ENCODE measurements around the gene SVOPL.

SVOPL gene

DNA sequence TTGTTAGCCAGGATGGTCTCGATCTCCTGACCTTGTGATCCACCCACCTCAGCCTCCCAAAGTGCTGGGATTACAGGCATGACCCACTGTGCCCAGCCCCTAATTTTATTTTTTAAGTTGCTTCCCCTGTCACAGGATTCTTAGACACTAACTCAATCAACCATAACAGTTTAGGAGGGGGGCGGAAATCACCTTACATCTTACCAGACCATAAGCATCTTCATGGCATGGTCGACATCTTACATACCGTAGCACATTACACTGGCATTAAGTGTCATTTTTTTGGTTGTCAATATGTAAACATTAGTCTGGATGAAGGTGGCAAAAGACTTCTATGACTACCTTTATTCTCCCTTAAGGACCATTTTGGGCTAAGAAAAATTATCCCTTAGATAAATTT is 145.5 kb downstream of the SVOPL start:
- DNase-seq, result no peak

DNA sequence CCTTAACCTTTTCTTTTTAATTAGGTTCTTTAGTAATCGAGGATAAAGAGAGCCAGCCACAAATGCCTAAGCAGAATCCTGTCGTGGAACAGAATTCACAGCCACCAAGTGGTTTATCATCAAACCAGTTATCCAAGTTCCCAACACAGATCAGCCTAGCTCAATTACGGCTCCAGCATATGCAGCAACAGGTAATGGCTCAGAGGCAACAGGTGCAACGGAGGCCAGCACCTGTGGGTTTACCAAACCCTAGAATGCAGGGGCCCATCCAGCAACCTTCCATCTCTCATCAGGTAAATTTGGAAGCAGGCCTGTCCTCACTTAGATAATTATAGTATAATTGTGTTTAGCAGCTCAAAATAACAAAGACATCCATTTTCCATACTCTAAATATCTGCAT is 146.5 kb downstream of the SVOPL start:
- no peak for DNase-seq

DNA sequence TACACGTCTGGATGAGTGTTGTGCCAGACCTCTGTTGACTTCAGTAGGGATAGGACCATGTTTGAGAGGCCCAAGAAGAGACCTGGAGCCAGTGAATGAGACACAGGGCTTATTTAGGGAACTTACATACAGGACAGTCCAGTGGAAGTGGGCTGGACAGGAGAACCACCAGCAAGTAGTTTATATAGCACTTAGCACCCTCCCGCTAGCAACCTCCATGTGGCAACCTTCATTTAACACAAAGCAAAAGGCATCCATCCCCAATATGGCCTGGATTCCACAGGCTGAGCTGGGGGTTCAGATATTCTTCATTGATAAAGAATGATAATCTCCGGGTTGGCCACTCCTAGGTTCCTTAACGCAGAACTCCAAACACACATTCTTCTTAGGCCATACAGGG is 147.4 kb downstream of the SVOPL start:
- no peak for DNase-seq

DNA sequence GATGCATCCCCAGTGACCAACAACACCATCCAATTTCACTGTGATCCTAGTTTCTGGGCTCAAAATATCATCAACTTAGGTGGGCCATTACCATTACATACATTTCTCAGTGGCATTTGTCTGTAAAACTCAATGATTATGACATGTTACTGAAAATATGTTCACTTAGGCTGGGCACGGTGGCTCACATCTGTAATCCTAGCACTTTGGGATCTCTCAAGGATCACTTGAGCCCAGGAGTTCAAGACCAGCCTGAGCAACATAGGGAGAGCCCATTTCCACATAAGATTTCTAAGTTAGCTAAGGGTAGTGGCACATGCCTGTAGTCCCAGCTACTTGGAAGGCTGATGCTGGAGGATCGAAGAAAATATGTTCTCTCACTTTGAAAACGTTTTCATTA is 150.1 kb downstream of the SVOPL start:
- DNase-seq, result no peak

DNA sequence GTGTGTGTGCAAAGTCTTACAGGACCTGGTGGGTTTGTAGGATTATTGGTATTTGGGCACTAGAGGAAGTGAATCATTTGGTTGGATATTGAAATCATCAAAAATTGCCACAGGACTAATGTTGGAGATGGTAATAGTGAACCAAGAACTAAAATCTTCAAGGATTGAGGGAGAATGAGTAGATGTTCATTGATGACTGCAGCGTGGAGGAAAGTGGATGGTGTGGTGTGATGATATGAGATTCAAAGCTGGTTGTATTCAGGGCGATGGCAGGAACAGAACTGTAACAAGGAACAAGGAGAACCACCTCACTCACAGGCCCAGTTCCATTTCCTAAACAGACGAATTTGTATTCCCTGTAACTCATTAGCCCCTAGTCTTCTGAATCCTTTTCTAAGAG is 150.8 kb downstream of the SVOPL start:
- DNase-seq, result no peak

DNA sequence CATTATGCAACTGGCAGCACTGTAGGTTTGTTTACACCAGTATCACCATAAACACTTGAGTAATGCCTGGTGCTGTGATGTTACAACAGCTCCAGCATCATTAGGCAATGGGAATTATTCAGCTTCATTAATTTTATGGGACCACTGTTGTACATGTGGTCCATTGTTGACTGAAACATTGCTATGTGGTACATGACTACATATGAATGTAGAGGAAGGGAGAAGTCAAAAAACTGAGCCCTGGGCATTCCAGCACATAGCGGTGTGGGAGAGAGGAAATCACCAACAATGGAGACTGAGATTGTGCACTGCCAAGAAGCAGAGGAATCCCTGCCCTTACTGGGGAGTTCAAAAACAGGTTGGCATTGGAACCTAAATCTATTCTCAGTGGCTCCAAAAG is 152.1 kb downstream of the SVOPL start:
- no peak for DNase-seq

- DNase-seq, result no peak
Measured at GRCh38 chr7:138546829-138547228, 154.3 kb downstream of the SVOPL start.

DNA sequence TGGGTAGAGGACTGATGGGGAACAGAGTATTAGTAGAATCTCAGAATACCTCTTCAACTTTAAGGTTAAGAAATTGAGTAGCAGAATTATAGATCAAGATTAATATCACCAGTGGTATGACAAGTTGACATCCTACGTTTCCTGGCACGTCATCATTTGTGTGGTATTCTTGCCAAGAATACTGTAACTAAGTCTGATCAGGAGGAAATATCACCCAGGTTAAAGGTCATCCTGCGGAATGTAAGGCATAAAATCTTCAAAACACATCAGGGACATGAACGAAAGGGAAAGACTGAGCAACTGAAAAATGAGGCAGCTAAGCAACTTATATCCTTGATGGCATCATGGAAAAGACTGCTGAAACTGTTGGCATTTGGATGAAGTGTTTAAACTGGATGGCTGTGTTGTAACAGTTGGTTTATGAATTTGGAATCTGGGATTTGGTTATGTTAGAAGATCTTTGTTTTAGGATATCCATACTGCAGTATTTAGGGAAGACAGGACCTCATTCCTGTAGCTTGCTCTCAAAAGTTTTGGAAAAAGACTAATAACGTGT is 155.0 kb downstream of the SVOPL start:
- no peak for DNase-seq

DNA sequence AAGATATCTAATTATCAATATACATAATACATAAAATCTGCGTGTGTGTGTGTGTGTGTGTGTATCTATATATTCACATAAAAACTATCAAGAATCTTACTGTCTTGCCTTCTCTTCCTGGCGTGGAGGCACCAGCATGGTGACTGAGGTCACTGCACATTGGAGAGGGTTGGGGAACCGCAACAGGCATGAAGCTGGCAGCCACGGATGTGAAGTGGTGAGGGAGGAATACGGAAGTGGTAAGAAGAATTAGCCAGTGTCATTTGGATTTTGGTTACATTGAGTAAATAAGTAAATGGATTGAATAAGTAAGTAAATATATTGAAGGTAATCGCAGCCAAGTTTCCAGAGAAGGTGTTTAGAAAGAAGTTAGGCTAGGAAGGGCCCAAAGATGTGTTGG is 156.0 kb downstream of the SVOPL start:
- DNase-seq, result no peak
